GM21825 (cell line): ENCODE measurements around the gene PGRMC2.

Experiments
- ATAC-seq: cut with Tn5 transposase; IDR thresholded peaks from one replicate; pipeline ENCODE4 v1.9.1; 2021; ENCODE audit warnings: mild to moderate bottlenecking, moderate library complexity; ENCODE audit not compliant: unreplicated experiment

Gene PGRMC2

DNA sequence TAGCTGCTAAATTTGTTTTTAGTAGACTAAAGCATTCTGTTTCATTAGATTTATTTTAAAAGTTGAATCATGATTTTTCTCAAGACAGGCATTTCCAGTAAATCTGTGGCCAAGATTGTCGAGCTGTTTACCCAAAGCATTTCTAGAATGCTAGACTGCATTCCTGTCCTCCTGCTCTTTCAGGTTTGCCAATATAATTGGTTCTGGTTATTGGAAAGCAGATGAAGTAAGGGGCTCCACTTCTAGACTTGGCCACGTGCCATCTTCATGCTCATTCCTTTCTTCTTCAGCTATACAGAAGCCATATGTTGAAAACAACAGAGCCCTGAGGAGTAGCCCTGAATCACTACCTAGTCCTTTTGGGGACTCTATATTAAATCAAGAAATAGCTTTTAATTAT is 62.5 kb downstream of the PGRMC2 start:
- no peak for ATAC-seq

DNA sequence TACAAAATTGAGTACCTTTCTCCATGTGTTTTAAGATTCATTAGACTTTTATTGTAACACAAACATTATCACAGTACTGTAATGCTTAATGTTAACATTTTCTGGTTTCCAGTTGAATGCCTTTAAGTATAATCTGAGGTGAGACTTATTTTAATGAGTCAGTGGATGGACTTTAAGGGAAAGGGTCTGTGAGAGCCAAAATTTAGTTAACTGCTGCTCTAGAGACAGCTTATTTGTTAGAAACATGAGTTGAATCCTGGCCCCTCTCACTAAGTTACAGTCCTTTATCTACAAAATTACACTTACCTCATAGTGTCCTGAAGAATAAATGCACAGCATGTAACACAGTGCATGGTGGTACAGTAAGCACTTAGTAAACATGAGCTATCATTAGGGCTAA is 66.0 kb downstream of the PGRMC2 start:
- no peak for ATAC-seq

- ATAC-seq = peak; percentile 58
These were observed 67.1 kb downstream of the PGRMC2 start for GRCh38 chr4:128220286-128221235.
